HG02885 (cell line): ENCODE results near the gene TPO.
"Not testable (repeated sequence)": the region's sequence is repeated elsewhere in the genome, so short reads cannot be mapped to it uniquely, and the experiment has no call there.

Source experiments
- ATAC-seq: cut with Tn5 transposase; IDR thresholded peaks from one replicate; pipeline ENCODE4 v1.9.1; 2021; ENCODE audit warnings: mild to moderate bottlenecking; ENCODE audit not compliant: unreplicated experiment, poor library complexity

The TPO gene

DNA sequence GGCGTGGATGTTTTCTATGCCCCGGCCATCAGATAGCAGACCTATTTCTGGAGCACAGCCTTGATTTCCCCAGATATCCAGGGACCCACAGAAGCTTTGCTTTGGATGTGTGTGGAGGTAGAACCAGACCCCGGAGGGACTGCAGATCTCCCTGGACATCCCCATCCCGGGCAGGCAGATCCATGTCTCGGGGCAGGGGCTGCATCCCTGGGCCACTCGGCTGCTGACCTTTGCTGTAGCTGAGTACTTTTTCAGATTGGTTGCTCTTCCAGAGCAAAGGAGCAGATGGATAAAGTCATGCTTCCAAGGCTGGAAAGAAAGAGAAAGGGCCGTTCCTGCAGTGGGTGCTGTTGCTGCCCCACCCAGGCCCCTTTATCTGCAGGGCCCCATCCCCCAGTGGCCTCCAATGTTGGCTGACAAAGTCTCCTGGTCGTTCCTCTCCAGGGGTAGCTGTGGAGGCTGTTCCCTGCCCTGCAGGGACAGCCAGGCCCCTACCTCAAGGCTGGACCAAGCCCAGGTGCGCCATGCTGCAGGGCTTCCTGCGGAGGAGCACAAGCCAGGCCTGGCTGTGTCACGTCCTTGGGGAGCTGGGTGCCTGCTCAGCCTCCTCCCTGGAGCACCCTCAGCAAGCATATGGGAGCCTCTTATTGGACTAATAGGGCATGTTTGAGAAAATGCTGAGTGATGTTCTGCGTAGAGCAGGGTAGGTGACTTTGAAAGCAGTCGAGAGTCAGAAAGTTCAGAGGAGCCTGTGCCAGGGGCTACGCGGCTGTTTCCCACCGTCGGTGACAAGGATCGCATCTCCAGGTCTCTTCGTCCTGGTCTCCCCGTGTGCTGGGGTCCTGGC is 68.4 kb downstream of the TPO start:
- no peak for ATAC-seq

DNA sequence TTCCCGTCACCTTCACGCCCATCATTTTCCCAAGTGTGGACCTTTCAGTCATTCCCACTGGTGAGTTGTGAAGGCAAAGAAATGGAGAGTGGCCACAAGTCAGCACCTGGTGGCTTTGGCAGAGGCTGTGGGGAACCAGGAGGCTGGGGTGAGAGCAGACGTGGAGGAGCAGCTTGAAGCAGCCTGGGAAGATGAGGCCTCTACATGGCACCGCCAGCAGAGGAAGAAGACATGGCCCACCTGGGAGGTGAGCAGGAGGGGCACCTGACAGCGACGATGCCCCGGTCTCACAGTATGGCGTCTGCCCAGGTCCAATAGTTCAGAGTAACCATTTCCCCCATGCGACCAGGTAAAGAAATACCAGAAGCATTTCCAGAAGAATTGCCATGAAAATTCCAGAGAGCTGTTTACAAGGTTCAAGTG is 69.0 kb downstream of the TPO start:
- ATAC-seq, result no peak

- ATAC-seq, result no peak
Observed at GRCh38 chr2:1482981-1483380, 69.7 kb downstream of the TPO start.

DNA sequence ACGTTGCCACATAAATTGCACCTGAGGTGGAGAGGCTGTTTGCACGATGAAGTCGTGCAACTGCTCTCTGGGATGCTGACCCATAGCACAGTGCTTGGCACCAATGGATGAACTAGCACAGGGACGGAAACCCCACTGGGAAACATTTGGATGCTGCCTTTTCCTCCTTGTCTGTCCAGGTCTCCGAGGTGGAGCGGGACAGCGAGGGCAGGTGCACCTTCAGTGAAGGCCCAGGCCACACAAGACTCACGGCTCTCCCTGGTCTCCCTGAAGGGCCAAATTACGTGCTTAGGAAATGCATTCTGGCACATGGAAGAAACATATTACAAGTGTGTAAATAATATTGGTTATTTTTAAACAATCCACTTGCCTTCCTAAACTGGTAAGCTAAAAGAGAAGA is 70.3 kb downstream of the TPO start:
- no peak for ATAC-seq

DNA sequence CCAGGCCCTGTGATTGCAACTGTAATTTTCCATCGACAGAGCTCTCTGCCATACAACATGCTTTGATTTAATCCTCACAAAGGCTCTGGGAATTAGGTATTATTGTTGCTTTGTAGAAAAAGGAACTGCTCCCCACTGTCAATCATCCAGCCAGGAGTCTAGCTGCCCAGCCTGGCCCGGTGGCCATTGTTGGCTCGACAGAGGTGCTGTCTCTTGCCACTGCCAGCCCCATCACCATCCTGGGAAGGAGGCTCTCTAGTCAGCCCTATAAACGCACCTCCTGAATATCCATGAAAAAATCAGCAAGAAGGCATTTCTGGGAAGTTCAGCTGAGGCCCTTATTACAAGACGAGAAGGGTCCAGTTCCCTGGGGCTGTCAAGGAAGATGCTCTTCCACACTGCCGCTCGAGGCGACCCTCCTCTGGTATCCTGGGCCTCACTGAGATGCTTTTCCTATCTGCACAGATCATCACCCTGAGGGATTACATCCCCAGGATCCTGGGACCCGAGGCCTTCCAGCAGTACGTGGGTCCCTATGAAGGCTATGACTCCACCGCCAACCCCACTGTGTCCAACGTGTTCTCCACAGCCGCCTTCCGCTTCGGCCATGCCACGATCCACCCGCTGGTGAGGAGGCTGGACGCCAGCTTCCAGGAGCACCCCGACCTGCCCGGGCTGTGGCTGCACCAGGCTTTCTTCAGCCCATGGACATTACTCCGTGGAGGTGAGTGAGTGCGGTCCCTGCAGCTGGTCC is 71.0 kb downstream of the TPO start:
- ATAC-seq, result no peak

DNA sequence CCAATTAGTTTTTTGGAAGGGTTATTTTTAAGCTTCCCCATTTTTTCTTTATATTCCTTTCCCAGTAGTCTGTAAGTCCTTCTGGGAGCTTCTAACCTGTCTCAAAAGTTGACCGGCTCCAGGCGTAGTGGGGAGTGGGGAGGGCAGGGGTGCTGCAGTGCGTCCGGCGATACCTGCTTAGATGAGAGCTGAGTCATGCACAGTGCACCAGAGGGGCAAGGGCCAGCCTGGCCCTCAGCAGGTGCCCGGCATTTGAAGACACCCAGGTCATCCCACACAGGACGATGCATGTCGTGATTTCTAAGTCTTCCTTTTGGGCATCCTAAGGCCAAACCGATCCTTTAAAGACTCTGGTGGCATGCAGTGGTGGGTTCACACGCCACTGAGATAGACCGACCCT is 73.4 kb downstream of the TPO start:
- no peak for ATAC-seq

DNA sequence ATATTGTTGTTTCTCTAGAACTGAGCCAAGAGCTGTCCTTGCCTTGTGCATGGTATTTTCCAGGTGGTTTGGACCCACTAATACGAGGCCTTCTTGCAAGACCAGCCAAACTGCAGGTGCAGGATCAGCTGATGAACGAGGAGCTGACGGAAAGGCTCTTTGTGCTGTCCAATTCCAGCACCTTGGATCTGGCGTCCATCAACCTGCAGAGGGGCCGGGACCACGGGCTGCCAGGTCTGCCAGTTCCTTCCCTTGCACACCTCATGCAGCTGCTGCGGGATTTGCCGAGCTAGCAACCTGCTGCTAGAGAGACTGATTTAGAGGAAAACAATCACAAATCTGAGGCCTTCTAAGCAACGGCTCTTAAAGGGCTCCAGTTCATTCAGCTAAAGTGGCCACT is 74.5 kb downstream of the TPO start:
- no peak for ATAC-seq

DNA sequence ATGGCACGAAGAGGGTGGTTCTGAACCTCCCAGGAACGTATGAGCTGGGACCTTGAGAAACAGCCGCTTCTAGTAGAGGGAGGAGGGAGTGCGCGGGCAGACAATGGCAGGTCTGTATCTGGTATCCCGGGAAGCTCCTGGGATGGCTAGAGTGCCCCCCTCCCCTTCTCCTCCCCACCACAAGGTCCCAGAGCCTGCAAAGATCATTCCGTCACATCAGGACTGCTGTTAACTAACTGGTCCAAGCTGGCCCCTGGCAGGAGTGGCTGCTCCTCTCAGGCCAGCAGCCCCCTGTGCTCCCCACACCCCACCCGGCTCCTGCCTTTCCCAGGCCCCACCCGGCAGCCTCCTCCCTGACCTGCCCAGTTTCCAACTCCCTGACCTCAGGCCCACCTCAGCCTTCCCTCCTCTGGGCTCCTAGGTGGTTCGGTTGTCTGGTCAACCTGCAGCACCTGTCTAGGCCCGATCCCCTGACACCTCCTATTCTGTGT is 75.0 kb downstream of the TPO start:
- no peak for ATAC-seq

DNA sequence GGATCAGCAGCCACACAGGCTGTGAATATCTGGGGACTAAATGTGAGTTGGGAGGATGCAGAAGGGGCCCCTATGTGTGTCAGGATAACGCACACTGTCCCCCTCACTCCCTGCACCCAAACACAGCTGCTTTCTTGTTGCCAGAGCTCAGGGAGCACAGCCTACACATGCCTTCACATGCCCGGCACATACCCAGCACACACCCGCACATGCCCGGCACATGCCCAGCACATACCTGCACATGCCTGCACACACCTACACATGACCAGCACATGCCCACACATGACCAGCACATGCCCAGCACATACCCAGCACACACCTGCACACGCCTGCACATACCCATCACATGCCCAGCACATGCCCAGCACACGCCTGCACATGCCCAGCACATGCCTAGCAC is 75.6 kb downstream of the TPO start:
- no peak for ATAC-seq

- ATAC-seq, result no peak
Observed at GRCh38 chr2:1489486-1489885, 76.2 kb downstream of the TPO start.

DNA sequence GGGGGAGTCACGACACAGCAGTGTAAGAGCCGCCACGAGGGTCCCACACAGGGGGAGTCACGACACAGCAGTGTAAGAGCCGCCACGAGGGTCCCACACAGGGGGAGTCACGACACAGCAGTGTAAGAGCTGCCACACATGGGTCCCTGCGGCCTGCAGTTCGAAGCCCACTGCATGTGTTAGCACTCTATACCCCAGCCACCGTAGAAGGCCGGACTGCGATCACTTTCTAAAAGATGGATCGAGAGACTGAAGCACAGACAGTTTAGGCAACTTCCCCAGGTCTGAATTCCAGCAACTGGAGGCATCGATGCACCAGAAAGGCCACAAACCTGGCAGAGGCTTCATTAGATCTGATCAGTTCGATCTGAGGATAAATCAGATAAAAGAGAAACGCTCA is 77.1 kb downstream of the TPO start:
- ATAC-seq, result not testable (repeated sequence)

GRCh38 chr2:1491751-1492150 is 78.5 kb downstream of the TPO start:
- ATAC-seq, result no peak

- ATAC-seq, result not testable (repeated sequence)
Observed at GRCh38 chr2:1492231-1492630, 79.0 kb downstream of the TPO start.

- no peak for ATAC-seq
Observed at GRCh38 chr2:1492711-1493430, 79.6 kb downstream of the TPO start.

DNA sequence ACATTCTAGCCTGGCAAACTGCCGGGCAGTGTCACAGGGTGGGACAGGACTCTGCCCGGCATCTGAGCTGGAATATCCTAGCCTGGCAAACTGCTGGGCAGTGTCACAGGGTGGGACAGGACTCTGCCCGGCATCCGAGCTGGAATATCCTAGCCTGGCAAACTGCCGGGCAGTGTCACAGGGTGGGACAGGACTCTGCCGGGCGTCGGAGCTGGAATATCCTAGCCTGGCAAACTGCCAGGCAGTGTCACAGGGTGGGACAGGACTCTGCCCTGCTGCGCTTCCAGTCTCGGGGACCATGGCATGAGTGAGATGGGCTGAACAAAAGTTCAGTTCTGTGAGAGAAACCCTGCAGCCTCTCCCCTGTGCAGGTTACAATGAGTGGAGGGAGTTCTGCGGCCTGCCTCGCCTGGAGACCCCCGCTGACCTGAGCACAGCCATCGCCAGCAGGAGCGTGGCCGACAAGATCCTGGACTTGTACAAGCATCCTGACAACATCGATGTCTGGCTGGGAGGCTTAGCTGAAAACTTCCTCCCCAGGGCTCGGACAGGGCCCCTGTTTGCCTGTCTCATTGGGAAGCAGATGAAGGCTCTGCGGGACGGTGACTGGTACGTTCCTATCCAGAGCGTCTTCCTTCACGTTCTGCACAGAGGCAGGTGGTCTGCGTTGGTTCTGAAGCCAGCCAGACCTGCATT is 80.3 kb downstream of the TPO start:
- ATAC-seq, result no peak

DNA sequence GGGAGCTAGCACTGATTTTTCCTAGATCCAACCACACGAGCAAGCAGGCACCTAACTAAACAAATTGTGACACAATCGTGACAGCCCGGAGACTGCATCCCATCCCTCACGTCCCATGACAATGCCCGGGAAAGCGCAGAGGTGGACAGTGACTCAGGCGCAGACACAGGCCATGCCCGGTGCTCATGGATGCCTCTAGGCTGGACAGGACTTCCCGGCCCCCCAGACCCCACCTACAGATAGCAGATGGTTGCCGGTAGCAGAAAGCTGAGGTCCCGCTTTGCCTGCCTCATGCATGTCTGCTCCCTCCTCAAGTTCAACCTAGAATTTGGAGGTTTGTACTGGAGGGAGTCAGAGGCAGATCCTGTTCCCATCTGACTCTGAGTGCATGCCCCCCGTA is 81.0 kb downstream of the TPO start:
- ATAC-seq, result no peak

DNA sequence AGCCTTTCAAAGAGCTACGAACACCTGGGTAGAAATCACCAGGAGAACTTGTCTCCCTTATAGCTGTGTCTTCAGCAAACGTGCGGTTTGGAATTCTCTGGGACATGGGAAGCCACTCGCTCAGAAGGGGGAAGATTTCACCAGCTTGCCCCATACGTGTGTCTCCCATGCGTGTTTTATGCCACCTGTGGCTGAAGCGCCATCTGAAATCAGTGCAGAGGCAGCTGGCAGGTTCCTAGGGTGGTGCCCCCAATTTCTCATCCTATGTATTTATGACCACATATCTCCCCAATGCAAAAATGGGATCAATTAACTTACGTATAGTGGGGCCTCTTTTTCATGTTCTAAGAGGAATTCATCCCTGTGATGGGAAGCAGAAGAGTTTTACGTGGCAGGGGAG is 81.6 kb downstream of the TPO start:
- no peak for ATAC-seq

DNA sequence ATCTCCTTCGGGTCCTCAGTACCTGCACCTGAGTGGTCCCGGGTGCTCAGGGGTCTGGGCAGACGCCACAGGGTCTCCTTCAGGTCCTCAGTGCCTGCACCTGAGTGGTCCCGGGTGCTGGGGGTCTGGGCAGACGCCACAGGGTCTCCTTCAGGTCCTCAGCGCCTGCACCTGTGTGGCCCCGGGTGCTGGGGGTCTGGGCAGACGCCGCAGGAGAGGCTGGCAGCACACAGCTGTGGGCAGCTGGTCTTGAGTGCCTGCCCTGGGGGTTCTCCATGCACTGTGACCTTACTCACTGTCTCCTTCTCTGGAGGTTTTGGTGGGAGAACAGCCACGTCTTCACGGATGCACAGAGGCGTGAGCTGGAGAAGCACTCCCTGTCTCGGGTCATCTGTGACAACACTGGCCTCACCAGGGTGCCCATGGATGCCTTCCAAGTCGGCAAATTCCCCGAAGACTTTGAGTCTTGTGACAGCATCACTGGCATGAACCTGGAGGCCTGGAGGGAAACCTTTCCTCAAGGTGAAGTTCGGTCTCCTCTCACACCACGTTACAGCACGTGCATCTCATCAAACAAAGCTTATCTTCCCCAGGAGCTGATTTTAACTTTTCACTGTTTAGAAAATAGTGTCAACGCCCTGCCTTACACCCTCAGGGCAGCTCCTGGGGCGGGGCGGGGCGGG is 82.6 kb downstream of the TPO start:
- ATAC-seq, result no peak

DNA sequence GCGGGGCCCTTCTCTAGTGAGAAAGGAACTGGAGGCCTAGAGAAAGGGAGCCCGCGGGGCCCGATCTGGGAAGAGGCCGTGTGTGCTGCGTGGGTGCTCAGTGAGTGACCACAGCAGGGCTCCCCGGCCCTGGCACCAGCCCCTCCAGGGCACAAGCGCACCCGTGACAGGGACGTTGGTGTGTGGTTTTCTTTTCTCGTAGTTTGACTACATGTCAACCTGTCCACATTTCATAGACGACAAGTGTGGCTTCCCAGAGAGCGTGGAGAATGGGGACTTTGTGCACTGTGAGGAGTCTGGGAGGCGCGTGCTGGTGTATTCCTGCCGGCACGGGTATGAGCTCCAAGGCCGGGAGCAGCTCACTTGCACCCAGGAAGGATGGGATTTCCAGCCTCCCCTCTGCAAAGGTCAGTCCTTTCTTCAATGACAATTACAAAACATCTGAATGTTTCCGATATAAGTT is 83.1 kb downstream of the TPO start:
- no peak for ATAC-seq
